Body of pancreas (tissue), 4 donors: ENCODE measurements around the gene ZC3H7B.

ENCODE experiments used
- CTCF ChIP-seq, 7 experiments: fragments of 450-650 bp in 4 of 7; fragments of 200-600 bp in 3 of 7; sonication (generic) in 3 of 7; IDR thresholded peaks; one replicate each; pipeline ENCODE4 v1.5.1; 2016 to 2019; ENCODE audit warnings: antibody characterized with exemption in 7 of 7
- POLR2A ChIP-seq, 3 donors: fragments of 450-650 bp; IDR thresholded peaks; one replicate each; pipeline ENCODE4 v1.6.1; 2016; ENCODE audit warnings: antibody characterized with exemption in 3 of 3, mild to moderate bottlenecking in 2 of 3

GRCh38 chr22:41254230-41254629 is 47.1 kb upstream of the ZC3H7B start:
- TF ChIP-seq CTCF (IDR thresholded peaks at IDR 0.05) = no peak
- TF ChIP-seq POLR2A (IDR thresholded peaks at IDR 0.05) = no peak
